ENCODE data around the gene PARVG. TPM values are rescaled to one million over a fixed set of nuclear protein-coding genes. Genes with fewer than 3 reads are reported as not detected.

The PARVG gene
- total and polyA plus RNA-seq, 2 donors (not counting 3 experiments of a cell fraction or from before 2014, with no cell fraction given): 0.82 TPM; not detected in 1

DNA sequence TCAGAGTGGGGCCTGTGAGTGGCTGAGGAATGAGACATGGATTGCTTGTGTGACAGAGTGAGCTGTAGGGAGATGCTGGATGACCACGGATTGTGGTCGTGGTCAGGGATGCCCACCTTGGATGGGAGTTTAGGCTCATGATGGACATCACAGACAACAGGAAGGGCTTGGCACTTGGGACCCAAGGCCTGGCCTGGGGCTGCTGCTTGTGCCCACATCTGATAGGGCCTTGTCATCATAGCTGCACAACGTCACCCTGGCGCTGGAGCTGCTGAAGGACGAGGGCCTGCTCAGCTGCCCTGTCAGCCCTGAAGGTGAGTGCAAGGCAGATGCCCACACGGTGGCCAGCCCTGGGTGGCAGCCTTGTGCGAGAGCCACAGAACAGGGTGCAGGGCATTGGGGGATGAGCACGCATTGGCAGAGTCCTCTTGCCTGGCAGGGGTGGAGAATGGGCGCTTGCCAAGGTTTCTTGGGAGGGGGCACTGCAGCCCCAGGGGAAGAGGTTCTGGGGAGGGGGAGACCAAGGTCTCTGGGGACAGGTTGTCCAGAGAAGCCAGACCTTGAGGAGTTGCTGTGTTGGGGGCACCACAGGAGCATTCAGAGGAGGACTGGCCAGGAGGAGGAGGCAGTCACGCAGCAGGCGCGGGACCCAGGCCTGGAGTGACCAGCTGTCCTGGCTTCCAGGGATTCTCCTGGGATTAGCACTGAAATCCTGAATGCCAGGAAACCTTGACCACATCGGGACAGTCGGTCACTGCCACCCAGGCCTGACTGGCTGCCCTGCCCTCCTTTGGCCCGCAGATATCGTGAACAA, 25.0 kb downstream of the PARVG start:
- dilution Hi-C loops (cut with MboI; ENCODE audit: extremely low pct_ligation_motif_present, low sequenced_read_pairs): no loop called here
- POLR2A ChIA-PET: no interaction called here
- no TSS peak for BruUV-seq (replicated peaks)

More for the DNA sequence above, 25.0 kb downstream of the PARVG start:
- no peaks in the 10 kb centered on the region for H4K20me1 ChIP-seq (replicated peaks; ENCODE audit: control insufficient read depth, extremely low read depth, insufficient read depth, low read length)
- intact Hi-C loops (cut with micrococcal nuclease): no loop called here
- H3K9me3 ChIP-seq (replicated peaks; ENCODE audit: control insufficient read depth, insufficient read depth, low read length): no peaks in the 10 kb centered on the region
- H2AFZ ChIP-seq (ENCODE audit: low read depth, low read length): no peak overlapping the region
- H3K79me2 ChIP-seq (ENCODE audit: control insufficient read depth, insufficient read depth, low read length): no peaks in the 10 kb centered on the region
- H3K27ac ChIP-seq (ENCODE audit: insufficient read depth, low read depth, low read length): no peak overlapping the region
- H3K4me2 ChIP-seq (ENCODE audit: insufficient read depth, low read length): no peak overlapping the region
- no peak for DNase-seq (ENCODE audit: low read depth, low spot score)
- no peaks in the 10 kb centered on the region for H3K36me3 ChIP-seq (ENCODE audit: control insufficient read depth in 2 of 2, extremely low read depth in 1 of 2, insufficient read depth in 2 of 2, low read length in 2 of 2)
- CTCF ChIA-PET: no interaction called here
- H3K9ac ChIP-seq (replicated peaks; ENCODE audit: extremely low read depth, insufficient read depth, low read length): no peak overlapping the region
- no peaks in the 10 kb centered on the region for H3K4me1 ChIP-seq (ENCODE audit: control insufficient read depth, extremely low read depth, insufficient read depth, low read length)
- no peak overlapping the region for H3K4me3 ChIP-seq (replicated peaks in 1 of 3; ENCODE audit: insufficient read depth in 1 of 3, low read depth in 1 of 3, low read length in 3 of 3)
- H3K9me1 ChIP-seq (replicated peaks; ENCODE audit: control insufficient read depth, extremely low read depth, insufficient read depth, low read length): no peaks in the 10 kb centered on the region
- no peak for TF ChIP-seq POLR2AphosphoS5 (IDR thresholded peaks at IDR 0.05; ENCODE audit: insufficient read depth, low read depth, low read length)
- TF ChIP-seq, protein P1, sequence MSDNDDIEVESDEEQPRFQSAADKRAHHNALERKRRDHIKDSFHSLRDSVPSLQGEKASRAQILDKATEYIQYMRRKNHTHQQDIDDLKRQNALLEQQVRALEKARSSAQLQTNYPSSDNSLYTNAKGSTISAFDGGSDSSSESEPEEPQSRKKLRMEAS (IDR thresholded peaks at IDR 0.05; ENCODE audit: insufficient read depth, insufficient read length): no peak
- TF ChIP-seq EZH2 (IDR thresholded peaks at IDR 0.05; ENCODE audit: borderline replicate concordance, low read depth, low read length, severe bottlenecking): no peak
- TF ChIP-seq FOS (IDR thresholded peaks at IDR 0.05; ENCODE audit: borderline replicate concordance, insufficient read depth, low read length): no peak
- TF ChIP-seq POLR2A (IDR thresholded peaks at IDR 0.05; ENCODE audit: low read depth, low read length): no peak
- no peak for TF ChIP-seq MYC (IDR thresholded peaks at IDR 0.05; ENCODE audit: low read depth, low read length)
- TF ChIP-seq JUN (IDR thresholded peaks at IDR 0.05; ENCODE audit: borderline replicate concordance, insufficient read depth, insufficient read length, low read depth): no peak
- TF ChIP-seq, protein P2, sequence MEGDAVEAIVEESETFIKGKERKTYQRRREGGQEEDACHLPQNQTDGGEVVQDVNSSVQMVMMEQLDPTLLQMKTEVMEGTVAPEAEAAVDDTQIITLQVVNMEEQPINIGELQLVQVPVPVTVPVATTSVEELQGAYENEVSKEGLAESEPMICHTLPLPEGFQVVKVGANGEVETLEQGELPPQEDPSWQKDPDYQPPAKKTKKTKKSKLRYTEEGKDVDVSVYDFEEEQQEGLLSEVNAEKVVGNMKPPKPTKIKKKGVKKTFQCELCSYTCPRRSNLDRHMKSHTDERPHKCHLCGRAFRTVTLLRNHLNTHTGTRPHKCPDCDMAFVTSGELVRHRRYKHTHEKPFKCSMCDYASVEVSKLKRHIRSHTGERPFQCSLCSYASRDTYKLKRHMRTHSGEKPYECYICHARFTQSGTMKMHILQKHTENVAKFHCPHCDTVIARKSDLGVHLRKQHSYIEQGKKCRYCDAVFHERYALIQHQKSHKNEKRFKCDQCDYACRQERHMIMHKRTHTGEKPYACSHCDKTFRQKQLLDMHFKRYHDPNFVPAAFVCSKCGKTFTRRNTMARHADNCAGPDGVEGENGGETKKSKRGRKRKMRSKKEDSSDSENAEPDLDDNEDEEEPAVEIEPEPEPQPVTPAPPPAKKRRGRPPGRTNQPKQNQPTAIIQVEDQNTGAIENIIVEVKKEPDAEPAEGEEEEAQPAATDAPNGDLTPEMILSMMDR (IDR thresholded peaks at IDR 0.05; ENCODE audit: extremely low read depth in 1 of 2, insufficient read depth in 1 of 2, low read depth in 1 of 2, low read length in 2 of 2): no peak
- no peak for TF ChIP-seq GATA2 (IDR thresholded peaks at IDR 0.05; ENCODE audit: insufficient read depth, insufficient read length, low read depth, low read length)
- no peak for FAIRE-seq
- H3K27me3 ChIP-seq (ENCODE audit: control insufficient read depth in 2 of 2, insufficient read depth in 2 of 2, low read length in 2 of 2): no peaks in the 10 kb centered on the region

Measured in endothelial cell of umbilical vein (primary cell).